HEK293 (cell line): Measurements from ENCODE around the gene NPC1.

Experiments
- CTCF ChIA-PET: fragments of 350-600 bp; formaldehyde crosslinking; extraction: SDS; loops from one replicate; lab custom pipeline; 2021; ENCODE audit warnings: antibody characterized with exemption; lab: Yijun Ruan, JAX
- POLR2A ChIA-PET: fragments of 300-600 bp; formaldehyde crosslinking; extraction: SDS; loops from one replicate; lab custom pipeline; 2020; ENCODE audit warnings: antibody characterized with exemption, inconsistent platforms; lab: Yijun Ruan, JAX
- H3K27ac ChIP-seq: fragments of 200-500 bp; sonication (Bioruptor generic); 2 replicates; pipeline ENCODE4 v1.5.1; 2014; ENCODE audit warnings: low read depth, low read length, control low read depth, inconsistent platforms; ENCODE audit errors: extremely low read depth
- H3K36me3 ChIP-seq, 2 experiments: fragments of 200-500 bp in 1 of 2; sonication (Bioruptor generic) in 1 of 2; 1 replicate in 1 of 2; 2 replicates in 1 of 2; pipeline ENCODE4 v1.5.1; 2014 to 2017; ENCODE audit warnings: inconsistent platforms in 2 of 2, low read length in 2 of 2; ENCODE audit not compliant: control insufficient read depth in 2 of 2, insufficient read depth in 1 of 2
- H3K4me1 ChIP-seq: fragments of 200-500 bp; sonication (Bioruptor generic); 2 replicates; pipeline ENCODE4 v1.5.1; 2014; ENCODE audit warnings: mild to moderate bottlenecking, low read length, inconsistent platforms; ENCODE audit not compliant: control insufficient read depth, insufficient read depth
- H3K4me3 ChIP-seq: 2 replicates; pipeline ENCODE4 v1.5.1; 2011; ENCODE audit warnings: low read depth, mild to moderate bottlenecking, control low read depth, low read length, moderate library complexity
- H3K9me3 ChIP-seq: fragments of 200-500 bp; sonication (Bioruptor generic); 2 replicates; pipeline ENCODE4 v1.5.1; 2014; ENCODE audit warnings: low read depth, low read length, inconsistent platforms; ENCODE audit not compliant: control insufficient read depth, insufficient read depth
- BCL11B ChIP-seq: fragments of 450-650 bp; formaldehyde crosslinking; IDR thresholded peaks from 2 replicates; pipeline ENCODE4 v1.5.1; 2016; ENCODE audit warnings: low read depth, missing biosample characterization, missing genetic modification characterization
- CTCF ChIP-seq: fragments of 450-650 bp; formaldehyde crosslinking; IDR thresholded peaks from 2 replicates; pipeline ENCODE4 v1.5.1; 2016; ENCODE audit warnings: missing biosample characterization, missing genetic modification characterization
- PRDM10 ChIP-seq: fragments of 450-650 bp; formaldehyde crosslinking; IDR thresholded peaks from 2 replicates; pipeline ENCODE4 v1.5.1; 2016; ENCODE audit warnings: missing biosample characterization, missing genetic modification characterization
- SP2 ChIP-seq: fragments of 450-650 bp; formaldehyde crosslinking; IDR thresholded peaks from 2 replicates; pipeline ENCODE4 v1.5.1; 2016; ENCODE audit warnings: missing biosample characterization, missing genetic modification characterization
- YY2 ChIP-seq: fragments of 450-650 bp; formaldehyde crosslinking; IDR thresholded peaks from 2 replicates; pipeline ENCODE4 v1.5.1; 2016; ENCODE audit warnings: missing biosample characterization, missing genetic modification characterization
- ZNF18 ChIP-seq: fragments of 450-650 bp; formaldehyde crosslinking; IDR thresholded peaks from 2 replicates; pipeline ENCODE4 v1.5.1; 2016; ENCODE audit warnings: missing biosample characterization, missing genetic modification characterization
- ZNF280D ChIP-seq: fragments of 450-650 bp; formaldehyde crosslinking; IDR thresholded peaks from 2 replicates; pipeline ENCODE4 v1.5.1; 2016; ENCODE audit warnings: missing biosample characterization, missing genetic modification characterization
- ZNF513 ChIP-seq: fragments of 450-650 bp; IDR thresholded peaks from 2 replicates; pipeline ENCODE4 v1.5.1; 2018; ENCODE audit warnings: missing biosample characterization, missing genetic modification characterization
- ZNF621 ChIP-seq: fragments of 450-650 bp; formaldehyde crosslinking; IDR thresholded peaks from 2 replicates; pipeline ENCODE4 v1.5.1; 2017; ENCODE audit warnings: missing biosample characterization, missing genetic modification characterization
- ZNF670 ChIP-seq: fragments of 450-650 bp; formaldehyde crosslinking; IDR thresholded peaks from 2 replicates; pipeline ENCODE4 v1.5.1; 2016; ENCODE audit warnings: missing biosample characterization, missing genetic modification characterization, low read depth

The NPC1 gene

GRCh38 chr18:23495723-23496440 is 90.4 kb downstream of the NPC1 start:
- TF ChIP-seq PRDM10 (tag by site-specific recombination) (peak; percentile 87), SP2 (tag by site-specific recombination) (no peak)
- no peaks in the 10 kb centered on the region for H3K9me3 ChIP-seq
- no peak overlapping the region for H3K27ac ChIP-seq
- H3K36me3 ChIP-seq = no peaks in the 10 kb centered on the region
- no peak overlapping the region for H3K4me3 ChIP-seq
- CTCF ChIA-PET = interaction anchor here (0.6 to 4.3 kb wide), 8 partner anchors 7 to 1496 kb away, joined by 3 to 40 read pairs (median 4); no protein-coding TSS in a partner anchor
- POLR2A ChIA-PET = interaction anchor here (0.7 kb wide), 1 partner anchor 679 kb away, joined by 3 read pairs; no protein-coding TSS in a partner anchor
- no peaks in the 10 kb centered on the region for H3K4me1 ChIP-seq

- H3K9me3 ChIP-seq = no peaks in the 10 kb centered on the region
- ChIA-PET CTCF (no interaction called here), POLR2A (no interaction called here)
- H3K4me1 ChIP-seq = no peaks in the 10 kb centered on the region
- H3K4me3 ChIP-seq = no peak overlapping the region
- no peaks in the 10 kb centered on the region for H3K36me3 ChIP-seq
- H3K27ac ChIP-seq = no peak overlapping the region
- TF ChIP-seq CTCF (tag by site-specific recombination) = no peak
- no peak for TF ChIP-seq ZNF670 (tag by site-specific recombination)
- no peak for TF ChIP-seq ZNF513 (tag by site-specific recombination)
- TF ChIP-seq BCL11B = no peak
- TF ChIP-seq YY2 = no peak
- TF ChIP-seq ZNF280D (tag by site-specific recombination) = no peak
- no peak for TF ChIP-seq ZNF621 (tag by site-specific recombination)
- TF ChIP-seq PRDM10 (tag by site-specific recombination) = peak; percentile 86
- no peak for TF ChIP-seq ZNF18 (tag by site-specific recombination)
Measured at GRCh38 chr18:23494992-23495391, 91.3 kb downstream of the NPC1 start.
